Renal pelvis (tissue), 12 donors: ENCODE measurements around the gene SIMC1. TPM values are rescaled to one million over a fixed set of nuclear protein-coding genes. Genes with fewer than 3 reads are reported as not detected.
A peak's percentile ranks its signal among the peaks of the same experiment; 100 is the strongest.
"Not testable (repeated sequence)": the region's sequence is repeated elsewhere in the genome, so short reads cannot be mapped to it uniquely, and the experiment has no call there.

ENCODE experiments used
- DNase-seq: peaks from one replicate; pipeline ENCODE4 v3.0.0-alpha.2; 2013
- long read RNA-seq, 16 experiments: transcript quantifications; one replicate each; lab custom pipeline, GENCODE V29; 2026
- polyA plus RNA-seq, 3 donors: library from polyadenylated mRNA; unstranded; fragments of 120-200 nt; gene quantifications; one replicate each; pipeline ENCODE4 v1.2.1, GENCODE V29; 2013; ENCODE audit not compliant: insufficient read length in 3 of 3

The SIMC1 gene
- 10 to 100 TPM; 18.4 to 21.1 (median 19.8) TPM for polyA plus RNA-seq
- long read RNA-seq, donor 1, partial matches to known transcripts, result 9 of 10 reads
- long read RNA-seq, donor 1, other reads (novel, unspliced or antisense), result 0 of 10 reads
- long read RNA-seq, donor 2, partial matches to known transcripts, result 35 of 61 reads
- long read RNA-seq, donor 2, other reads (novel, unspliced or antisense), result 24 of 61 reads
- long read RNA-seq, donor 3, partial matches to known transcripts, result 35 of 49 reads
- long read RNA-seq, donor 3, other reads (novel, unspliced or antisense), result 12 of 49 reads
- long read RNA-seq, donor 4, partial matches to known transcripts, result 8 of 8 reads
- long read RNA-seq, donor 4, other reads (novel, unspliced or antisense), result 0 of 8 reads
- long read RNA-seq, donor 5, result 0 reads
- long read RNA-seq, donor 6, partial matches to known transcripts, result 24 of 25 reads
- long read RNA-seq, donor 6, other reads (novel, unspliced or antisense), result 0 of 25 reads
- long read RNA-seq, donor 7, partial matches to known transcripts, result 10 of 12 reads
- long read RNA-seq, donor 7, other reads (novel, unspliced or antisense), result 0 of 12 reads
- long read RNA-seq, donor 8, result 0 reads
- long read RNA-seq, donor 9, partial matches to known transcripts, result 13 of 14 reads
- long read RNA-seq, donor 9, other reads (novel, unspliced or antisense), result 0 of 14 reads
- long read RNA-seq, donor 10, partial matches to known transcripts, result 14 of 17 reads
- long read RNA-seq, donor 10, other reads (novel, unspliced or antisense), result 0 of 17 reads
- long read RNA-seq, donor 11, partial matches to known transcripts, result 39 of 53 reads
- long read RNA-seq, donor 11, other reads (novel, unspliced or antisense), result 13 of 53 reads
- long read RNA-seq, donor 12, partial matches to known transcripts, result 84 of 128 reads
- long read RNA-seq, donor 12, other reads (novel, unspliced or antisense), result 42 of 128 reads
- long read RNA-seq, donor 13, partial matches to known transcripts, result 0 of 2 reads
- long read RNA-seq, donor 13, other reads (novel, unspliced or antisense), result 0 of 2 reads
- long read RNA-seq, donor 14, partial matches to known transcripts, result 39 of 41 reads
- long read RNA-seq, donor 14, other reads (novel, unspliced or antisense), result 0 of 41 reads
- long read RNA-seq, donor 15, partial matches to known transcripts, result 33 of 33 reads
- long read RNA-seq, donor 15, other reads (novel, unspliced or antisense), result 0 of 33 reads
- long read RNA-seq, donor 16, partial matches to known transcripts, result 65 of 67 reads
- long read RNA-seq, donor 16, other reads (novel, unspliced or antisense), result 0 of 67 reads

- DNase-seq, result peak; percentile 12
Observed at GRCh38 chr5:176237971-176238644, at the start of gene SIMC1. TSS of gene SIMC1 (plus strand) at chr5:176238424. CDS start at chr5:176238509, 85 bp downstream.

GRCh38 chr5:176188506-176189193 is 49.6 kb upstream of the SIMC1 start:
- no peak for DNase-seq

GRCh38 chr5:176189857-176190256 is 48.4 kb upstream of the SIMC1 start:
- no peak for DNase-seq

- DNase-seq, result no peak
Observed at GRCh38 chr5:176190886-176191755, 47.1 kb upstream of the SIMC1 start.

- DNase-seq, result no peak
Observed at GRCh38 chr5:176192094-176192721, 46.0 kb upstream of the SIMC1 start.

- not testable (repeated sequence) for DNase-seq
Observed at GRCh38 chr5:176192722-176193117, 45.5 kb upstream of the SIMC1 start.

GRCh38 chr5:176193636-176194035 is 44.6 kb upstream of the SIMC1 start:
- DNase-seq, result not testable (repeated sequence)

GRCh38 chr5:176194238-176195083 is 43.8 kb upstream of the SIMC1 start:
- not testable (repeated sequence) for DNase-seq

GRCh38 chr5:176195084-176195413 is 43.2 kb upstream of the SIMC1 start:
- not testable (repeated sequence) for DNase-seq

GRCh38 chr5:176195487-176196207 is 42.6 kb upstream of the SIMC1 start:
- DNase-seq, result not testable (repeated sequence)

GRCh38 chr5:176196781-176197180 is 41.4 kb upstream of the SIMC1 start:
- not testable (repeated sequence) for DNase-seq

GRCh38 chr5:176197234-176197858 is 40.9 kb upstream of the SIMC1 start:
- not testable (repeated sequence) for DNase-seq

- not testable (repeated sequence) for DNase-seq
Observed at GRCh38 chr5:176198299-176198698, 39.9 kb upstream of the SIMC1 start.

- DNase-seq, result not testable (repeated sequence)
Observed at GRCh38 chr5:176198991-176199733, 39.1 kb upstream of the SIMC1 start.

- DNase-seq, result not testable (repeated sequence)
Observed at GRCh38 chr5:176199803-176200399, 38.3 kb upstream of the SIMC1 start.

GRCh38 chr5:176201811-176202210 is 36.4 kb upstream of the SIMC1 start:
- DNase-seq, result no peak
